HS-5 (cell line): ENCODE data around the gene MRPL40.

Experiments
- DNase-seq: peaks from one replicate; pipeline ENCODE4 v3.0.0-alpha.2; 2012; ENCODE audit warnings: low read depth

Gene MRPL40

DNA sequence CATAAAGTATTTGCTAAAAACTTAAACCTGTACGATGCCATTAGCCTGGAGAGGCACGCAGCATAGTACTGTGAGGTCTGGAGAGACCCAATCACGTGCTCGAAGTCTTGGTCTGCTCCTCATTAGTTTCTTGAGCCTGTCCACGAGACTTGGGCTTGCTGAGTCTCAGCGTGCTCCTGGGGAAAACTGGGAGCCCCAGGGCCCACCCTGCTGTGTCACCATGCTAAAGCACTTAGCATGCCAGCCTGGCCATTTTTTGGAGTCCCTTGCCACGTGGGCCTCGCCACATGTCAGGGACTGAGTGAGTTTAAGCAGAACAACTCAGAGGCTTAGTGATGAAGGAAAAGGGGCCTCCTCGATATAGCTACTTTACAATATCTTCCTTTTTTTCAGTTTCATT lies 50.0 kb downstream of the MRPL40 start:
- no peak for DNase-seq

DNA sequence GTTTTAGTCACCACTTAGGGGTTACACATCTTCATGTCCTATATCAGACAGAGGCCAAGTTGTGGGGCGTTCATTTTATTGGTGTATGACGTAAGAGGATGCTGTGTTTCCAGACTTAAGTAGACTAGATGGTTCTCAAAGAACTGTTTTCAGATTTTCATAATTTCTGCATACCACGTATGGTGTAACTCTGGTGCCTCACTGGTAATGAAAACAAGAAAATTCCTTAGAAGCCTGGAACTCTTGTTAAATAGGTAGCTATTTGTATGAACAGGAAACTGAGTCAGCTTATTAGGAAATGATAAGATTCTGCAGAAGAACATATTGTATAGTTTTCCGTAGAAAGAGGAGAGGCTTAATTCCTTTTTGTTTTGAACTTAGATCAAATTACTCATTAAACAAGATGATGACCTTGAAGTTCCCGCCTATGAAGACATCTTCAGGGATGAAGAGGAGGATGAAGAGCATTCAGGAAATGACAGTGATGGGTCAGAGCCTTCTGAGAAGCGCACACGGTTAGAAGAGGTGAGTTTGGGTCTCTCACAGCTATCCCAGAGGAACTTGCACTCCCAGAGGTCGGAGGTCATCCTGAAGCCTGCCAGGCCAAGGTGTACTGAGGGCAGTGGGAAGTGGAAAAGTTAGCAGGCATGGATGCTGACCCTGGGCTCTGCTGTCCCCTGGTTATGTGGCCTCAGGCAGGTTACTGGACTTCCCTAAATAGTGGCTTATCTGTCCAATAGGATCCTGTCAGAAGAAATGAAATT lies 51.3 kb downstream of the MRPL40 start:
- DNase-seq = peak; percentile 72
